ENCODE data around the gene TRIM66.

Gene TRIM66

GRCh38 chr11:8683115-8683807 is 796 bp upstream of the TRIM66 start:
- TF ChIP-seq TEAD4 (IDR thresholded peaks at IDR 0.05) (no peak), FOXM1 (IDR thresholded peaks at IDR 0.05; ENCODE audit: borderline replicate concordance, low read depth) (no peak), REST (IDR thresholded peaks at IDR 0.05; ENCODE audit: low read depth) (0 out of 2 replicates have a peak, but pooled peaks have one; percentile 8), NFIC (IDR thresholded peaks at IDR 0.05) (no peak), MAX (IDR thresholded peaks at IDR 0.05) (no peak), TCF12 (IDR thresholded peaks at IDR 0.05; ENCODE audit: low read depth) (0 out of 2 replicates have a peak, but pooled peaks have one; percentile 4)

- TF ChIP-seq REST (IDR thresholded peaks at IDR 0.05; ENCODE audit: low read depth) (no peak), EP300 (IDR thresholded peaks at IDR 0.05; ENCODE audit: borderline replicate concordance) (no peak), CEBPB (IDR thresholded peaks at IDR 0.05) (no peak), YY1 (IDR thresholded peaks at IDR 0.05; ENCODE audit: low read depth) (no peak), FOXM1 (IDR thresholded peaks at IDR 0.05; ENCODE audit: borderline replicate concordance, low read depth) (no peak), TAF1 (IDR thresholded peaks at IDR 0.05; ENCODE audit: low read depth) (no peak), CREB1 (IDR thresholded peaks at IDR 0.05; ENCODE audit: low read depth) (no peak), EGR1 (IDR thresholded peaks at IDR 0.05) (no peak), TCF12 (IDR thresholded peaks at IDR 0.05; ENCODE audit: low read depth) (no peak), USF1 (IDR thresholded peaks at IDR 0.05) (no peak), RAD21 (IDR thresholded peaks at IDR 0.05; ENCODE audit: low read depth) (no peak), NFIC (IDR thresholded peaks at IDR 0.05) (no peak), ZBTB7A (IDR thresholded peaks at IDR 0.05; ENCODE audit: low read depth) (no peak), MAX (IDR thresholded peaks at IDR 0.05) (no peak), TEAD4 (IDR thresholded peaks at IDR 0.05) (no peak)
These were observed 595 bp downstream of the TRIM66 start for GRCh38 chr11:8681837-8682302.

- TF ChIP-seq USF1 (IDR thresholded peaks at IDR 0.05) (no peak), TAF1 (IDR thresholded peaks at IDR 0.05; ENCODE audit: low read depth) (no peak), CEBPB (IDR thresholded peaks at IDR 0.05) (no peak), NFIC (IDR thresholded peaks at IDR 0.05) (no peak), YY1 (IDR thresholded peaks at IDR 0.05; ENCODE audit: low read depth) (no peak), EP300 (IDR thresholded peaks at IDR 0.05; ENCODE audit: borderline replicate concordance) (no peak), REST (IDR thresholded peaks at IDR 0.05; ENCODE audit: low read depth) (no peak), RAD21 (IDR thresholded peaks at IDR 0.05; ENCODE audit: low read depth) (no peak), ZBTB7A (IDR thresholded peaks at IDR 0.05; ENCODE audit: low read depth) (no peak), TCF12 (IDR thresholded peaks at IDR 0.05; ENCODE audit: low read depth) (no peak), CREB1 (IDR thresholded peaks at IDR 0.05; ENCODE audit: low read depth) (no peak), MAX (IDR thresholded peaks at IDR 0.05) (no peak), TEAD4 (IDR thresholded peaks at IDR 0.05) (no peak), EGR1 (IDR thresholded peaks at IDR 0.05) (no peak), FOXM1 (IDR thresholded peaks at IDR 0.05; ENCODE audit: borderline replicate concordance, low read depth) (no peak)
These were observed 3.5 kb downstream of the TRIM66 start for GRCh38 chr11:8679006-8679405.

GRCh38 chr11:8676458-8676857 is 6.0 kb downstream of the TRIM66 start:
- TF ChIP-seq NFIC (IDR thresholded peaks at IDR 0.05) (no peak), EGR1 (IDR thresholded peaks at IDR 0.05) (no peak), EP300 (IDR thresholded peaks at IDR 0.05; ENCODE audit: borderline replicate concordance) (no peak), RAD21 (IDR thresholded peaks at IDR 0.05; ENCODE audit: low read depth) (no peak), TEAD4 (IDR thresholded peaks at IDR 0.05) (no peak), CEBPB (IDR thresholded peaks at IDR 0.05) (no peak), TCF12 (IDR thresholded peaks at IDR 0.05; ENCODE audit: low read depth) (no peak), ZBTB7A (IDR thresholded peaks at IDR 0.05; ENCODE audit: low read depth) (no peak), USF1 (IDR thresholded peaks at IDR 0.05) (no peak), MAX (IDR thresholded peaks at IDR 0.05) (no peak), TAF1 (IDR thresholded peaks at IDR 0.05; ENCODE audit: low read depth) (no peak), REST (IDR thresholded peaks at IDR 0.05; ENCODE audit: low read depth) (no peak), CREB1 (IDR thresholded peaks at IDR 0.05; ENCODE audit: low read depth) (no peak), YY1 (IDR thresholded peaks at IDR 0.05; ENCODE audit: low read depth) (no peak), FOXM1 (IDR thresholded peaks at IDR 0.05; ENCODE audit: borderline replicate concordance, low read depth) (no peak)
